HCT116 (cell line): ENCODE measurements around the gene CD34. TPM values are rescaled to one million over a fixed set of nuclear protein-coding genes. Genes with fewer than 3 reads are reported as not detected.

ENCODE experiments used
- ATAC-seq: fragments of 200-7000 bp; cut with Tn5 transposase; 2 replicates; pipeline ENCODE4 v1.9.1; 2020; ENCODE audit warnings: mild to moderate bottlenecking, moderate library complexity
- BruUV-seq: library from RNA; stranded (reverse); fragments of 400-500 nt; replicated peaks from 2 replicates; lab custom pipeline; 2021; lab: Mats Ljungman, UMichigan
- CTCF ChIA-PET: fragments of 300-600 bp; sonication (Branson Sonifier 250); formaldehyde crosslinking; loops from one replicate; lab custom pipeline; 2021; ENCODE audit warnings: antibody characterized with exemption; lab: Charles Lee
- POLR2A ChIA-PET: fragments of 300-600, 350-600 bp; sonication (Branson Sonifier 250); formaldehyde crosslinking; loops from one replicate; lab custom pipeline; 2021; ENCODE audit warnings: antibody characterized with exemption; lab: Charles Lee
- RAD21 ChIA-PET, 2 experiments: fragments of 300-600 bp; sonication (Branson Sonifier 250); formaldehyde crosslinking; loops; one replicate each; lab custom pipeline; 2023; ENCODE audit warnings: low total read pairs in 2 of 2; ENCODE audit not compliant: uncharacterized antibody in 2 of 2, unreplicated experiment in 2 of 2, low non-redundant PET in 1 of 2; lab: Charles Lee
- DNase-seq: peaks from one replicate; pipeline ENCODE4 v3.0.0-alpha.2; 2010; ENCODE audit warnings: low read depth, low spot score
- H2AFZ ChIP-seq: fragments of 200-600 bp; shearing (Covaris generic), sonication (generic); 2 replicates; pipeline ENCODE4 v1.6.1; 2017; ENCODE audit warnings: low read depth, mixed run types, mixed read lengths, antibody characterized with exemption, low read length; ENCODE audit not compliant: poor library complexity, severe bottlenecking
- H3K27ac ChIP-seq: 2 replicates; pipeline ENCODE4 v1.5.1; 2012; ENCODE audit warnings: low read depth, low read length
- H3K27me3 ChIP-seq: fragments of 200-600 bp; sonication (generic); 2 replicates; pipeline ENCODE4 v1.6.1; 2016; ENCODE audit warnings: mixed run types, low read length, mixed read lengths; ENCODE audit not compliant: insufficient read depth
- H3K36me3 ChIP-seq, 2 experiments: fragments of 200-500 bp in 1 of 2; fragments of 200-600 bp in 1 of 2; sonication (Bioruptor generic) in 1 of 2; sonication (generic) in 1 of 2; 2 replicates each; pipeline versions ENCODE4 v1.5.1 to v1.6.1; 2014 to 2016; ENCODE audit warnings: low read length in 2 of 2, inconsistent platforms in 1 of 2, mixed read lengths in 1 of 2, mixed run types in 1 of 2; ENCODE audit not compliant: insufficient read depth in 2 of 2, control insufficient read depth in 1 of 2
- H3K4me1 ChIP-seq, 2 experiments: fragments of 200-600 bp in 1 of 2; sonication (generic) in 1 of 2; 2 replicates each; pipeline versions ENCODE4 v1.5.1 to v1.6.1; 2012 to 2017; ENCODE audit warnings: low read length in 2 of 2, inconsistent platforms in 1 of 2, mild to moderate bottlenecking in 1 of 2, mixed read lengths in 1 of 2, mixed run types in 1 of 2, moderate library complexity in 1 of 2; ENCODE audit not compliant: insufficient read depth in 2 of 2, control insufficient read depth in 1 of 2
- H3K4me2 ChIP-seq: fragments of 200-600 bp; sonication (generic); 2 replicates; pipeline ENCODE4 v1.6.1; 2017; ENCODE audit warnings: mixed run types, low read length, mixed read lengths
- H3K4me3 ChIP-seq, 2 experiments: fragments of 200-600 bp in 1 of 2; sonication (generic) in 1 of 2; replicated peaks in 1 of 2; 2 replicates each; pipeline ENCODE4 v1.5.1; 2011 to 2016; ENCODE audit warnings: low read length in 2 of 2, control low read depth in 1 of 2, low read depth in 1 of 2, mild to moderate bottlenecking in 1 of 2, mixed read lengths in 1 of 2, mixed run types in 1 of 2
- H3K79me2 ChIP-seq: fragments of 200-600 bp; sonication (generic); 2 replicates; pipeline ENCODE4 v1.6.1; 2017; ENCODE audit warnings: mild to moderate bottlenecking, mixed run types, low read length, moderate library complexity, mixed read lengths; ENCODE audit not compliant: insufficient read depth
- H3K9ac ChIP-seq: fragments of 200-600 bp; sonication (generic); 2 replicates; pipeline ENCODE4 v1.6.1; 2016; ENCODE audit warnings: low read length, mixed read lengths
- H3K9me2 ChIP-seq: fragments of 200-600 bp; sonication (generic), shearing (Covaris generic); 2 replicates; pipeline ENCODE4 v1.6.1; 2017; ENCODE audit warnings: mixed run types, mild to moderate bottlenecking, moderate library complexity; ENCODE audit not compliant: insufficient read depth
- H3K9me3 ChIP-seq, 2 experiments: fragments of 200-500 bp in 1 of 2; fragments of 200-600 bp in 1 of 2; sonication (Bioruptor generic) in 1 of 2; sonication (generic) in 1 of 2; 2 replicates each; pipeline ENCODE4 v1.6.1; 2014 to 2017; ENCODE audit warnings: low read length in 2 of 2, mixed read lengths in 2 of 2, inconsistent platforms in 1 of 2, low read depth in 1 of 2, mild to moderate bottlenecking in 1 of 2, mixed run types in 1 of 2, moderate library complexity in 1 of 2; ENCODE audit not compliant: control insufficient read depth in 1 of 2, insufficient read depth in 1 of 2
- H4K20me1 ChIP-seq: fragments of 200-600 bp; sonication (generic), shearing (Covaris generic); 2 replicates; pipeline ENCODE4 v1.6.1; 2017; ENCODE audit warnings: mixed run types, mild to moderate bottlenecking, moderate library complexity; ENCODE audit not compliant: insufficient read depth
- CEBPB ChIP-seq: IDR thresholded peaks from 2 replicates; pipeline ENCODE4 v1.6.1; 2012; ENCODE audit warnings: low read depth
- CTCF ChIP-seq, 3 experiments: fragments of 200-600 bp in 1 of 3; sonication (generic) in 1 of 3; IDR thresholded peaks in 2 of 3; conservative IDR thresholded peaks in 1 of 3; 2 replicates each; pipeline ENCODE4 v1.5.1; 2012 to 2017; ENCODE audit warnings: low read depth in 2 of 3, low read length in 2 of 3, antibody characterized with exemption in 1 of 3, borderline replicate concordance in 1 of 3, control low read depth in 1 of 3, mild to moderate bottlenecking in 1 of 3, mixed read lengths in 1 of 3, mixed run types in 1 of 3, moderate library complexity in 1 of 3; ENCODE audit not compliant: insufficient read depth in 1 of 3
- EGR1 ChIP-seq: IDR thresholded peaks from 2 replicates; pipeline ENCODE4 v1.6.1; 2012; ENCODE audit warnings: low read depth
- ELF1 ChIP-seq: IDR thresholded peaks from 2 replicates; pipeline ENCODE4 v1.6.1; 2012; ENCODE audit warnings: low read depth, borderline replicate concordance
- EZH2 ChIP-seq: fragments of 200-600 bp; sonication (generic); IDR thresholded peaks from 2 replicates; pipeline ENCODE4 v1.6.1; 2017; ENCODE audit warnings: antibody characterized with exemption, mixed run types
- EZH2phosphoT487 ChIP-seq: fragments of 200-600 bp; IDR thresholded peaks from 2 replicates; pipeline ENCODE4 v1.6.1; 2018; ENCODE audit warnings: antibody characterized with exemption, borderline replicate concordance
- FOSL1 ChIP-seq: IDR thresholded peaks from 2 replicates; pipeline ENCODE4 v1.6.1; 2012; ENCODE audit warnings: low read depth
- JUND ChIP-seq: IDR thresholded peaks from 2 replicates; pipeline ENCODE4 v1.6.1; 2012
- MAX ChIP-seq: IDR thresholded peaks from 2 replicates; pipeline ENCODE4 v1.6.1; 2012
- POLR2A ChIP-seq: IDR thresholded peaks from 2 replicates; pipeline ENCODE4 v1.7.0; 2011; ENCODE audit warnings: borderline replicate concordance; ENCODE audit not compliant: insufficient read depth, insufficient read length; ENCODE audit errors: extremely low read depth
- POLR2AphosphoS5 ChIP-seq: IDR thresholded peaks from 2 replicates; pipeline ENCODE4 v1.6.1; 2011; ENCODE audit warnings: mild to moderate bottlenecking, low read depth, low read length, moderate library complexity
- SIN3A ChIP-seq: IDR thresholded peaks from 2 replicates; pipeline ENCODE4 v1.6.1; 2012; ENCODE audit warnings: low read depth
- SP1 ChIP-seq: IDR thresholded peaks from 2 replicates; pipeline ENCODE4 v1.6.1; 2012; ENCODE audit warnings: low read depth
- SRF ChIP-seq: IDR thresholded peaks from 2 replicates; pipeline ENCODE4 v1.6.1; 2012; ENCODE audit warnings: low read depth
- TCF7L2 ChIP-seq: IDR thresholded peaks from 2 replicates; pipeline ENCODE4 v1.7.0; 2011; ENCODE audit warnings: borderline replicate concordance, inconsistent platforms; ENCODE audit not compliant: insufficient read depth, insufficient read length; ENCODE audit errors: extremely low read depth
- YY1 ChIP-seq: IDR thresholded peaks from 2 replicates; pipeline ENCODE4 v1.6.1; 2011; ENCODE audit warnings: low read length, low read depth, moderate library complexity, mild to moderate bottlenecking; ENCODE audit not compliant: insufficient replicate concordance; ENCODE audit errors: extremely low read depth
- ZBTB33 ChIP-seq: IDR thresholded peaks from 2 replicates; pipeline ENCODE4 v1.6.1; 2011; ENCODE audit warnings: mild to moderate bottlenecking, low read length, moderate library complexity; ENCODE audit not compliant: insufficient replicate concordance; ENCODE audit errors: extremely low read depth
- ZNF274 ChIP-seq: fragments of 200-500 bp; sonication (Bioruptor generic); IDR thresholded peaks from 2 replicates; pipeline ENCODE4 v1.6.1; 2014; ENCODE audit warnings: mild to moderate bottlenecking, low read depth, low read length, inconsistent platforms
- intact Hi-C: fragments of 100-400 bp; cut with micrococcal nuclease; formaldehyde crosslinking; loops from 2 replicates; pipeline ENCODE4 v1.10.0; 2022
- total RNA-seq: library from RNA; stranded (reverse); gene quantifications from one replicate; pipeline ENCODE4 v1.2.1, GENCODE V29; 2021; ENCODE audit not compliant: unreplicated experiment
- TF ChIP-seq, protein P1 (sequence below): IDR thresholded peaks from 2 replicates; pipeline ENCODE4 v1.6.1; 2012; ENCODE audit warnings: low read depth

The CD34 gene
- total RNA-seq, 1 experiment from 2014 or later: 0.07 TPM

DNA sequence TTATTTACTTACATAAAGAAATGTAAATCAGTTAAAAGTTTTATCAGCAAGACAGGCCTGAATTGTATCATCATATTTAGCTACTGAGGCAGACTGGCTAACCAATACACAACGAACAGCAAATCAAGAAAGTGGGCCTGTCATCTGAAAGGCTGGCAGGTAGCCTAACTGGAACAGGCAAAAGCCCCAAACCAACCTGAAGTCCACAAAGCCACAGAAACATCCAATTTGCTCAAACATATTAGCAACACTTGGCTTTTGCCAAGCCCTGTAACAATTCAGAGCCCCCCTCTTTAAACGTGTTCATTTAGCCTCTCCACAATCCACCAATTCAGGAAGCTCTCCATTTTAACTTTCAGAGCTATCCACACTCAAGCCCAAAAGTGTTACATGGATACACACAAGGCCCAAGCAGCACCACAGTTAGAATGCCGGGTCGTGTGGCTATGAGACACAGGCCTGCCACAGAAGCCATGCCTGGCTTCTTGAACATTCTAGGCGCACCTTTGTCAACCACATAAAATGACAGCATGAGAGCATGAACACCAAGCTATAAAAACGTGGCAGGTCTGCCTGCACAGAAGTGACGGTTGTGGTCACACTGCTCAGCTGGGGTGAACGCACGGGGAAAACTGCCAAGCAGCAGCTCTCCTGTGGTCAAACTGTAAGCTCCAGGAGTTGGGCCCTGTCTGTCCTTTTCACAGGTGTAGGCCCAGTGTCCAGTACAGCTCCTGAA lies 49.3 kb downstream of the CD34 start:
- H3K36me3 ChIP-seq: no peaks in the 10 kb centered on the region; a peak in 1 of 4 replicates
- no peak overlapping the region for H3K27ac ChIP-seq
- POLR2A ChIA-PET: no interaction called here
- TF ChIP-seq ZNF274 (no peak), EZH2phosphoT487 (no peak), CEBPB (no peak), TCF7L2 (no peak), SP1 (no peak), POLR2AphosphoS5 (no peak), MAX (no peak), CTCF (IDR thresholded peaks at IDR 0.05 in 2 of 3, conservative IDR thresholded peaks at IDR 0.05 in 1 of 3; ENCODE audit: borderline replicate concordance in 1 of 3, insufficient read depth in 1 of 3, low read depth in 2 of 3, low read length in 2 of 3) (no peak), JUND (no peak), SIN3A (no peak), EGR1 (no peak), YY1 (no peak), POLR2A (no peak), ELF1 (no peak), SRF (no peak), EZH2 (no peak), ZBTB33 (no peak), FOSL1 (no peak)
- TF ChIP-seq, protein P1, sequence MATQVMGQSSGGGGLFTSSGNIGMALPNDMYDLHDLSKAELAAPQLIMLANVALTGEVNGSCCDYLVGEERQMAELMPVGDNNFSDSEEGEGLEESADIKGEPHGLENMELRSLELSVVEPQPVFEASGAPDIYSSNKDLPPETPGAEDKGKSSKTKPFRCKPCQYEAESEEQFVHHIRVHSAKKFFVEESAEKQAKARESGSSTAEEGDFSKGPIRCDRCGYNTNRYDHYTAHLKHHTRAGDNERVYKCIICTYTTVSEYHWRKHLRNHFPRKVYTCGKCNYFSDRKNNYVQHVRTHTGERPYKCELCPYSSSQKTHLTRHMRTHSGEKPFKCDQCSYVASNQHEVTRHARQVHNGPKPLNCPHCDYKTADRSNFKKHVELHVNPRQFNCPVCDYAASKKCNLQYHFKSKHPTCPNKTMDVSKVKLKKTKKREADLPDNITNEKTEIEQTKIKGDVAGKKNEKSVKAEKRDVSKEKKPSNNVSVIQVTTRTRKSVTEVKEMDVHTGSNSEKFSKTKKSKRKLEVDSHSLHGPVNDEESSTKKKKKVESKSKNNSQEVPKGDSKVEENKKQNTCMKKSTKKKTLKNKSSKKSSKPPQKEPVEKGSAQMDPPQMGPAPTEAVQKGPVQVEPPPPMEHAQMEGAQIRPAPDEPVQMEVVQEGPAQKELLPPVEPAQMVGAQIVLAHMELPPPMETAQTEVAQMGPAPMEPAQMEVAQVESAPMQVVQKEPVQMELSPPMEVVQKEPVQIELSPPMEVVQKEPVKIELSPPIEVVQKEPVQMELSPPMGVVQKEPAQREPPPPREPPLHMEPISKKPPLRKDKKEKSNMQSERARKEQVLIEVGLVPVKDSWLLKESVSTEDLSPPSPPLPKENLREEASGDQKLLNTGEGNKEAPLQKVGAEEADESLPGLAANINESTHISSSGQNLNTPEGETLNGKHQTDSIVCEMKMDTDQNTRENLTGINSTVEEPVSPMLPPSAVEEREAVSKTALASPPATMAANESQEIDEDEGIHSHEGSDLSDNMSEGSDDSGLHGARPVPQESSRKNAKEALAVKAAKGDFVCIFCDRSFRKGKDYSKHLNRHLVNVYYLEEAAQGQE: no peak
- TF ChIP-seq, all 23 proteins: peak for 0
- Histone ChIP-seq H2AFZ (no peak overlapping the region), H3K4me3 (no peak overlapping the region), H3K79me2 (peaks cover 32% of the 10 kb centered on the region), H3K4me2 (no peak overlapping the region), H3K4me1 (peaks cover 0 to 3% of the 10 kb centered on the region in 2 experiments; a peak in 1 of 4 replicates), H3K9me3 (no peaks in the 10 kb centered on the region), H3K27me3 (no peaks in the 10 kb centered on the region), H3K9ac (no peak overlapping the region), H4K20me1 (peaks cover 4% of the 10 kb centered on the region; the same call in 1 of the 2 replicates), H3K9me2 (no peaks in the 10 kb centered on the region)
- no peak for ATAC-seq
- intact Hi-C loops: no loop called here
- no TSS peak for BruUV-seq
- ChIA-PET CTCF (no interaction called here), RAD21 (no interaction called here)
- DNase-seq: no peak
